Adrenal gland (tissue), 5 donors: ENCODE data around the gene NPEPL1.

Experiments used
- POLR2A ChIP-seq, 2 donors: fragments of 450-650 bp; IDR thresholded peaks; one replicate each; pipeline ENCODE4 v1.6.1; 2017; ENCODE audit warnings: antibody characterized with exemption in 2 of 2, mild to moderate bottlenecking in 2 of 2, moderate library complexity in 1 of 2
- TF ChIP-seq, protein P1 (sequence below), 6 experiments: fragments of 450-650 bp in 4 of 6; fragments of 200-600 bp in 2 of 6; sonication (generic) in 1 of 6; IDR thresholded peaks; 1 replicate in 5 of 6; 2 replicates in 1 of 6; pipeline versions ENCODE4 v1.5.1 to v1.8.0; 2016 to 2021; ENCODE audit warnings: antibody characterized with exemption in 6 of 6, mild to moderate bottlenecking in 2 of 6, moderate library complexity in 1 of 6
- donor health status: DM: no; HTN: no; CAD: no.

DNA sequence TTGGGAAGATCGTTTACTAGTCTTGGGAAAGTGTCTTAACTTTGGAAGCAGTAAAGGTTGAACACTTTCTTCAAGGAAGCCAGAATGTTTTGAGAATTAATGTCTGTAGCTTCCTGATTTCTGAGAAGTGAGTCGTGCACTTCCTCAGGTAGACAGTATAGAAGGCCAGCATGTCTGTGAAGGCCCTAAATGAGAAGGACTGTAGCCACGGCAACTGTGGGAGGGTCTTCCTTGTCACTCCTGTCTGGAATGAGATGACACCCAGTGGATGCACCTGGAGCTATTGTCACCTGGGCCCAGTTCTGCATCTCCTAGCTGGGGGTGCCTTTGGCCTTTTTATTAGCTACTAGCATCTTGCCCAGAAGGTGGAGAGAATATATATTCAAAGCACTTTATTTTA lies 32.8 kb upstream of the NPEPL1 start:
- TF ChIP-seq, protein P1, sequence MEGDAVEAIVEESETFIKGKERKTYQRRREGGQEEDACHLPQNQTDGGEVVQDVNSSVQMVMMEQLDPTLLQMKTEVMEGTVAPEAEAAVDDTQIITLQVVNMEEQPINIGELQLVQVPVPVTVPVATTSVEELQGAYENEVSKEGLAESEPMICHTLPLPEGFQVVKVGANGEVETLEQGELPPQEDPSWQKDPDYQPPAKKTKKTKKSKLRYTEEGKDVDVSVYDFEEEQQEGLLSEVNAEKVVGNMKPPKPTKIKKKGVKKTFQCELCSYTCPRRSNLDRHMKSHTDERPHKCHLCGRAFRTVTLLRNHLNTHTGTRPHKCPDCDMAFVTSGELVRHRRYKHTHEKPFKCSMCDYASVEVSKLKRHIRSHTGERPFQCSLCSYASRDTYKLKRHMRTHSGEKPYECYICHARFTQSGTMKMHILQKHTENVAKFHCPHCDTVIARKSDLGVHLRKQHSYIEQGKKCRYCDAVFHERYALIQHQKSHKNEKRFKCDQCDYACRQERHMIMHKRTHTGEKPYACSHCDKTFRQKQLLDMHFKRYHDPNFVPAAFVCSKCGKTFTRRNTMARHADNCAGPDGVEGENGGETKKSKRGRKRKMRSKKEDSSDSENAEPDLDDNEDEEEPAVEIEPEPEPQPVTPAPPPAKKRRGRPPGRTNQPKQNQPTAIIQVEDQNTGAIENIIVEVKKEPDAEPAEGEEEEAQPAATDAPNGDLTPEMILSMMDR (IDR thresholded peaks at IDR 0.05), result no peak
- TF ChIP-seq POLR2A (IDR thresholded peaks at IDR 0.05), result no peak
